Common myeloid progenitor, CD34-positive (primary cell): ENCODE results near the gene SHC4.

Source experiments
- CTCF ChIA-PET: fragments of 350-600 bp; sonication (Branson Sonifier 250); formaldehyde crosslinking; loops from one replicate; lab custom pipeline; 2021; ENCODE audit warnings: antibody characterized with exemption; lab: Charles Lee
- POLR2A ChIA-PET: fragments of 350-600 bp; sonication (Branson Sonifier 250); formaldehyde crosslinking; loops from one replicate; lab custom pipeline; 2021; ENCODE audit warnings: antibody characterized with exemption; lab: Charles Lee
- DNase-seq, 3 donors: peaks; one replicate each; pipeline versions ENCODE4 v3.0.0 to v3.0.0-alpha.2; 2013
- H3K27ac ChIP-seq, 2 experiments: 1 replicate in 1 of 2; 2 replicates in 1 of 2; pipeline ENCODE4 v1.7.0; 2013; ENCODE audit warnings: inconsistent platforms in 2 of 2, low read length in 2 of 2, mild to moderate bottlenecking in 2 of 2, low read depth in 1 of 2, moderate library complexity in 1 of 2; ENCODE audit not compliant: severe bottlenecking in 2 of 2, insufficient read depth in 1 of 2, poor library complexity in 1 of 2
- H3K27me3 ChIP-seq, 5 experiments: replicated peaks in 2 of 5; 1 replicate in 3 of 5; 2 replicates in 2 of 5; pipeline versions ENCODE4 v1.6.1 to v1.7.0; 2013; ENCODE audit warnings: low read length in 4 of 5, mild to moderate bottlenecking in 2 of 5, moderate library complexity in 2 of 5, inconsistent platforms in 1 of 5; ENCODE audit not compliant: insufficient read depth in 5 of 5, control insufficient read depth in 4 of 5
- H3K36me3 ChIP-seq, 4 experiments: 1 replicate in 2 of 4; 2 replicates in 2 of 4; pipeline versions ENCODE4 v1.6.1 to v1.7.0; 2013; ENCODE audit warnings: low read length in 3 of 4, control low read depth in 1 of 4, mild to moderate bottlenecking in 1 of 4; ENCODE audit not compliant: control insufficient read depth in 4 of 4, insufficient read depth in 4 of 4
- H3K4me1 ChIP-seq, 4 experiments: 1 replicate in 3 of 4; 2 replicates in 1 of 4; pipeline versions ENCODE4 v1.6.1 to v1.7.1; 2013; ENCODE audit warnings: low read length in 3 of 4, mild to moderate bottlenecking in 3 of 4, control low read depth in 1 of 4, inconsistent platforms in 1 of 4, moderate library complexity in 1 of 4; ENCODE audit not compliant: control insufficient read depth in 4 of 4, insufficient read depth in 4 of 4; ENCODE audit errors: control extremely low read depth in 1 of 4
- H3K4me3 ChIP-seq, 7 experiments: 1 replicate in 4 of 7; 2 replicates in 3 of 7; pipeline versions ENCODE4 v1.5.1 to v1.7.0; 2013; ENCODE audit warnings: mild to moderate bottlenecking in 7 of 7, low read length in 6 of 7, moderate library complexity in 6 of 7, inconsistent platforms in 2 of 7, low read depth in 2 of 7, control low read depth in 1 of 7; ENCODE audit not compliant: insufficient read depth in 4 of 7, control insufficient read depth in 1 of 7; ENCODE audit errors: extremely low read depth in 1 of 7
- H3K9me3 ChIP-seq, 5 experiments: 1 replicate in 4 of 5; 2 replicates in 1 of 5; pipeline versions ENCODE4 v1.6.1 to v1.7.1; 2013; ENCODE audit warnings: low read length in 4 of 5, mild to moderate bottlenecking in 2 of 5, inconsistent platforms in 1 of 5, low read depth in 1 of 5, moderate library complexity in 1 of 5; ENCODE audit not compliant: control insufficient read depth in 4 of 5, insufficient read depth in 2 of 5; ENCODE audit errors: control extremely low read depth in 1 of 5
- WGBS: methylation state at CpG from one replicate; pipeline ENCODE4 v1.1.5; 2013; ENCODE audit not compliant: insufficient coverage; 5-methylcytosine and 5-hydroxymethylcytosine counted together

Gene SHC4

DNA sequence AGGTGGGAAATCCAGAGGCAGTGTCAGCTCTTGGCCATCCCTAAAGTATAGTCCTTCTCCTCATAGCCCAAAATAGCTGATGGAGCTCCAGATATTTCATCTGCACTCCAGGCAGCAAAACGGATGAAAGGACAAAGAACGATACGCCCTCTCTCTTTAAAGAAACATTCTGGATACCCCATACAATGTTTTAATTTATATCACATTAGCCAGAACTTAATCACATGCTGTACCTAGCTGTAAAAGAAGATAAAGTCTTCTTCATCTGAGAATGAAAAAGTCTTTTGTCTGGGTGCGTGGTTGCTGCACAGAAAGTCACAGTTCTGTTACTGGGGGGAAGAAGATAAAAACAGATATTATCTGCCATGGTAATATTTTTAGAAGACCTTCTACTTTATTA, 4.3 kb upstream of the SHC4 start:
- ChIA-PET POLR2A (no interaction called here), CTCF (interaction anchor here (7.4 kb wide), 1 partner anchor 8 kb away, joined by 41 read pairs; no protein-coding TSS in a partner anchor)
- 100% methylated on average over 1 of the region's 4 CpGs for whole genome bisulfite sequencing
- Histone ChIP-seq H3K27me3 (peaks cover 0 to 26% (median 12%) of the 10 kb centered on the region in 5 experiments), H3K9me3 (no peaks in the 10 kb centered on the region), H3K4me1 (peaks cover 9 to 33% (median 17%) of the 10 kb centered on the region in 4 experiments), H3K36me3 (no peaks in the 10 kb centered on the region), H3K27ac (no peak overlapping the region), H3K4me3 (no peak overlapping the region)
- no peak for DNase-seq

DNA sequence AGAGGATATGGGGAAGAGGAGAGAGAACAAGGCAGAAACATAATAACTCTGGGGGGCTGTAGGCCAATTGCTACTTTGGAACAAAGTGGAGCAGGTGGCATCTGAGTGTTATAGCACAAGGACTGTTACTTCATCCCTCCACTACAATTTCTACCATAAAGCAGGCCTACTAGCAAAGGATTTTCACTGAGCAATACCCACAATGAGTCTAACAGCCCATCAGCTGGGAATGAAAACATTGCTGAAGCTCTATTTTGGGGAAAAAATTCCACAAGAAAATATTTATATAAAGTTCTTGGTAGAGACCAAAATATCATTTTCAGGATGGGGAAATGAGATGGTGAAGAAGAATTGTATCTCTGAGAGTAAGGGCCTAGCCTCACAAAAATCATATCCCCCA, 3.6 kb upstream of the SHC4 start:
- Histone ChIP-seq H3K9me3 (no peaks in the 10 kb centered on the region), H3K27me3 (peaks cover 0 to 33% (median 12%) of the 10 kb centered on the region in 5 experiments), H3K4me1 (peaks cover 9 to 37% (median 21%) of the 10 kb centered on the region in 4 experiments), H3K27ac (no peak overlapping the region), H3K4me3 (no peak overlapping the region), H3K36me3 (no peaks in the 10 kb centered on the region)
- CTCF ChIA-PET = interaction anchor here (7.4 kb wide), 1 partner anchor 8 kb away, joined by 41 read pairs; no protein-coding TSS in a partner anchor
- DNase-seq = no peak
- POLR2A ChIA-PET = no interaction called here

DNA sequence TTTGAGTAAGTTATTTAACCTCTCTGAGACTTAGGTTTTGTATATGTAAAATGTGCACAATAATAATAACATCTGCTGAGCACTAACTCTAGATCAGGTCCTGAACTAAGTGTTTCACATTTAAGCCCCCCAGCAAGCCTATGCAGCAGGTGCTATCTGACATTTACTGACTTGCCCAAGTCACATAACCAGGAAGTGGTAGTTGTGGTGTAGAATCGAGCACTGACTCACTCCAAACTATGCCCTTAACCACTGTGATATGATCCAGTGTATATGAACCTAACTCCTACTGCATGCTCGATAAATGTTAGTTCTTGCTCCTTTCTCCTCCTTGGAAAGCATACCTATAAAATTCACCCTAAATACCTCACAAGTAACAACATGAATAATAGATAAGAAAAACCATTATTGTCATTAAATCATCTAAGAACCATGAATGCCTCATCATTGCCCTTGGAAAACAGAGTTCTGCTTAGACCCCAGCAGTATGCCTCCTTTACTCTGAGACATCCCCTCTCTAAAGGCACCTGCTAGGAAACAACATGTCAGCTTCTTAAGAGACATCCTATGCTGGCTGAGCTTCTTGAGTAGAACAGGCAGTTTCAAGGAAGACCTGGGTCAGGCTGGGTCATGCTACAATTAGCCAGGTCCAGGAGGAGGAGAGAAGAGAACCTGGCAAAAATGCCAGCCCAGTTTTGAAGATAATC, 3.0 kb upstream of the SHC4 start:
- peaks cover 0 to 39% (median 16%) of the 10 kb centered on the region in 5 experiments for H3K27me3 ChIP-seq
- peaks cover 9 to 37% (median 21%) of the 10 kb centered on the region in 4 experiments for H3K4me1 ChIP-seq
- WGBS = 100% methylated on average over 1 of the region's 2 CpGs
- no peaks in the 10 kb centered on the region for H3K9me3 ChIP-seq
- ChIA-PET POLR2A (no interaction called here), CTCF (interaction anchor here (1.4 to 7.4 kb wide), 3 partner anchors 9 to 105 kb away, joined by 3 to 41 read pairs (median 11); no protein-coding TSS in a partner anchor)
- no peaks in the 10 kb centered on the region for H3K36me3 ChIP-seq
- H3K27ac ChIP-seq = no peak overlapping the region
- DNase-seq = peak; percentile 54 to 92 (median 87)
- H3K4me3 ChIP-seq = no peak overlapping the region

DNA sequence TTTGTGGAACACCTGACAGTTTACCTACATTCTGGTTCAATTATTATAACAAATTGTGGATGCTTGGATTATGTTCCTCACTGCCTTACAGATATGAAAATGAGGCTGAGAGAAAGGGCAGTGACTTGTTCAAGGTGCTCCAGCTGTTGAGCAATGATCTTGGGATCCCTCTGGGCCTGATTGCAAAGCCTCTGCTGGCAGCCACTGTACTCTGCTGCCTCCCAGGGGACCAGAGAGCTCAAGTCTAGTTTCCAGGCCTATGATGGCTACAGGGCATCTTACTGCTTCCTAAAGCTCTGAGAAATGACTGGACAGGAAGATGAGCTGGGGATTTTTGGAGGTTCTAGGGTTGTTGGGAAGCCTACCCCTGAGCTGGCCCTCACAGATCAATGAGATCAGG, 2.3 kb upstream of the SHC4 start:
- Histone ChIP-seq H3K9me3 (no peaks in the 10 kb centered on the region), H3K36me3 (no peaks in the 10 kb centered on the region), H3K27me3 (peaks cover 0 to 40% (median 18%) of the 10 kb centered on the region in 5 experiments), H3K4me3 (no peak overlapping the region), H3K27ac (no peak overlapping the region), H3K4me1 (peaks cover 9 to 37% (median 21%) of the 10 kb centered on the region in 4 experiments)
- CTCF ChIA-PET = interaction anchor here (1.0 to 7.4 kb wide), 4 partner anchors 10 to 104 kb away, joined by 3 to 41 read pairs (median 7); partner anchors contain the start of gene EID1
- DNase-seq = peak in 2 of 3 donors; percentile 14 to 34
- POLR2A ChIA-PET = no interaction called here

DNA sequence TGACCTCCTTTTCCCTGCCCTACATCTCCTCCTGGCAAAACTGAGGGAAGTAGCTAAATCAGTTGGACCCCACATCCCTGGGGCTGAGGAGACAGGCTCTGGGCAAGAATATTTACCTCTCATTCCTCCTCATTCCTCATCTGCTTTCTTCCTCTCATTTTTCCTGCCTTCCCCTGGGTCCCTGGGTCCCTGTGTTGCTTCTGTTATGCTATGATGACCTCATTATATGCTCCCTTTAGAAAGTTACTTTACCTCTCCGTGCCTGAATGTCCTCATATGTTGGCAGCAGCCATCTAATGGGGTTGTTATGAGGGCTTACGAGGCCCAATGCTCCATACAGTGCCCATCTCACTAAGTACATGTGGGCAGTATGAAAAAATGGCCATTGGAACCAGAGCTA, 1.2 kb upstream of the SHC4 start:
- ChIA-PET CTCF (interaction anchor here (1.9 to 7.4 kb wide), 3 partner anchors 11 to 103 kb away, joined by 6 to 41 read pairs (median 11); no protein-coding TSS in a partner anchor), POLR2A (no interaction called here)
- Histone ChIP-seq H3K36me3 (no peaks in the 10 kb centered on the region), H3K4me3 (no peak overlapping the region), H3K9me3 (no peaks in the 10 kb centered on the region), H3K4me1 (peaks cover 9 to 37% (median 21%) of the 10 kb centered on the region in 4 experiments), H3K27me3 (peaks cover 0 to 40% (median 18%) of the 10 kb centered on the region in 5 experiments), H3K27ac (no peak overlapping the region)
- 100% methylated on average over 2 of the region's 2 CpGs for WGBS
- DNase-seq = no peak

DNA sequence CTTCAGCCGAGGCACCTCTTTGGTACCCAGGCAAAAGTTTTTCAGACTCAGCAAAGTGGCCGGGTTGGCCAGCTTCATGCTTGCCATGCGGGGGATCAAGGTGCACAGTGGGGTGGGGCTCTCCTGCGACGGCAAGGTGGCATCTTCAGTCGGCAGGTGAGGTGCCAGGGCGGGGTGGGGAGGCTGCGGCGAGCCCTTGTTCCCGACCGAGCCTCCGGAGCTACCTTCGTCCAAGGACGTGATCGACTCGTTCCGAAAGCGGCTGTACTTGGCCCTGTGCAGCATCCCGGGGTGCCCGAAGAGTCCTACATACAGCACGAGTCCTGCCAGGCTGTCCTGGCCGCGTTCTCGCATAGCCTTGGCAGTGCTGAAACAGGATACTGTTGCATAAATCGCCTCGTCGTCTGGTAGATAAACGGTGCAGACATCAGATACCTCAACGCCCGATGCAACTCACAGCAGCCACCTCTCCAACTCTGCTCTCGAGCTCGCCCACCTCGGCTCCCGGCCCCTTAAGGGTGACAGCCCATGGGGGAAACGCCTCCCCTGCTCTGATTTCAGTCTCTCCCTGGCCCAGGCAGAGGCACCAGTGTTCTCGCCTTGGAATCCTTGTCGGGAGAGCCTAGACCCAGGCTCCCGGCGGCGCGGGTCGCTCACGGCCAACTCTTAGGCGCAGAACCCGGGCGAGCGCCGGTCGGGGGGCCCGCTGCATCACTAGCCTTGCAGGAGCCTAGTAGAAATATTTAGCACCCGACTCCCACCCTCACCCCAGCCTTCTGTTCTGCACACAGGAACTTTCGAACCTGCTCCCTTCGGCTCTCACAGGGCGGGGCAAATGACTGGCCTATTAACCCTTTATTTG, 826 bp downstream of the SHC4 start:
- H3K4me3 ChIP-seq = peak overlapping the region; percentile 18 to 76 (median 60)
- H3K4me1 ChIP-seq = peaks cover 9 to 37% (median 21%) of the 10 kb centered on the region in 4 experiments
- CTCF ChIA-PET = interaction anchor here (1.0 to 7.4 kb wide), 6 partner anchors 13 to 101 kb away, joined by 3 to 41 read pairs (median 3); no protein-coding TSS in a partner anchor
- 31% methylated on average over 37 of the region's 54 CpGs for WGBS
- peak in 2 of 3 donors; percentile 31 to 50 for DNase-seq
- H3K9me3 ChIP-seq = no peaks in the 10 kb centered on the region
- H3K36me3 ChIP-seq = no peaks in the 10 kb centered on the region
- no peak overlapping the region for H3K27ac ChIP-seq
- peaks cover 0 to 40% (median 18%) of the 10 kb centered on the region in 5 experiments for H3K27me3 ChIP-seq
- POLR2A ChIA-PET = no interaction called here
